PFSK-1 (cell line): Measurements from ENCODE around the gene GPR18.

Source experiments
- POLR2AphosphoS5 ChIP-seq: IDR thresholded peaks from 2 replicates; pipeline ENCODE4 v1.6.1; 2012; ENCODE audit warnings: low read depth, mild to moderate bottlenecking, control low read depth, low read length, moderate library complexity
- SIN3A ChIP-seq: IDR thresholded peaks from 2 replicates; pipeline ENCODE4 v1.6.1; 2012; ENCODE audit warnings: mild to moderate bottlenecking, low read length, moderate library complexity, borderline replicate concordance; ENCODE audit not compliant: insufficient read depth
- TAF1 ChIP-seq: IDR thresholded peaks from 2 replicates; pipeline ENCODE4 v1.6.1; 2012; ENCODE audit warnings: low read length, control low read depth, borderline replicate concordance; ENCODE audit not compliant: insufficient read depth
- TF ChIP-seq, protein P1 (sequence below), 2 experiments: IDR thresholded peaks; 2 replicates each; pipeline versions ENCODE4 v1.6.1 to v1.8.0; 2011 to 2012; ENCODE audit warnings: low read depth in 2 of 2, low read length in 2 of 2, control low read depth in 1 of 2, inconsistent platforms in 1 of 2, mild to moderate bottlenecking in 1 of 2, moderate library complexity in 1 of 2; ENCODE audit not compliant: insufficient read depth in 1 of 2

DNA sequence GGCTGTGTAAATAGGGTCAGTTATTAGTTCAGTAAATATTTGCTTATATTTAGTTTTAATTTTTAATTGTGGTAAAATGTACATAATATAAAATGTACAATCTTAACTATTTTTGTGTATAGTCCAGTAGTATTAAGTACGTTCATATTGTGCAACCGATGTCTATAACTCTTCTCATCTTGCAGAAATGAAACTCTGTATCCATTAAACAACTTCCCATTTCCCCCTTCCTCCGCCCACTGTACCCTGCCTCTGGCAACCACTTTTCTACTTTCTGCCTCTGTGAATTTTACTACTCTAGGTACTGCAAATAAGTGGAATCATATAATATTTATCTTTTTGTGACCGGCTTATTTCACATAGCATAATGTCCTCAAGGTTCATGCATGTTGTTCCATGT is 33.1 kb downstream of the GPR18 start:
- no peak for TF ChIP-seq POLR2AphosphoS5
- no peak for TF ChIP-seq SIN3A
- TF ChIP-seq, protein P1, sequence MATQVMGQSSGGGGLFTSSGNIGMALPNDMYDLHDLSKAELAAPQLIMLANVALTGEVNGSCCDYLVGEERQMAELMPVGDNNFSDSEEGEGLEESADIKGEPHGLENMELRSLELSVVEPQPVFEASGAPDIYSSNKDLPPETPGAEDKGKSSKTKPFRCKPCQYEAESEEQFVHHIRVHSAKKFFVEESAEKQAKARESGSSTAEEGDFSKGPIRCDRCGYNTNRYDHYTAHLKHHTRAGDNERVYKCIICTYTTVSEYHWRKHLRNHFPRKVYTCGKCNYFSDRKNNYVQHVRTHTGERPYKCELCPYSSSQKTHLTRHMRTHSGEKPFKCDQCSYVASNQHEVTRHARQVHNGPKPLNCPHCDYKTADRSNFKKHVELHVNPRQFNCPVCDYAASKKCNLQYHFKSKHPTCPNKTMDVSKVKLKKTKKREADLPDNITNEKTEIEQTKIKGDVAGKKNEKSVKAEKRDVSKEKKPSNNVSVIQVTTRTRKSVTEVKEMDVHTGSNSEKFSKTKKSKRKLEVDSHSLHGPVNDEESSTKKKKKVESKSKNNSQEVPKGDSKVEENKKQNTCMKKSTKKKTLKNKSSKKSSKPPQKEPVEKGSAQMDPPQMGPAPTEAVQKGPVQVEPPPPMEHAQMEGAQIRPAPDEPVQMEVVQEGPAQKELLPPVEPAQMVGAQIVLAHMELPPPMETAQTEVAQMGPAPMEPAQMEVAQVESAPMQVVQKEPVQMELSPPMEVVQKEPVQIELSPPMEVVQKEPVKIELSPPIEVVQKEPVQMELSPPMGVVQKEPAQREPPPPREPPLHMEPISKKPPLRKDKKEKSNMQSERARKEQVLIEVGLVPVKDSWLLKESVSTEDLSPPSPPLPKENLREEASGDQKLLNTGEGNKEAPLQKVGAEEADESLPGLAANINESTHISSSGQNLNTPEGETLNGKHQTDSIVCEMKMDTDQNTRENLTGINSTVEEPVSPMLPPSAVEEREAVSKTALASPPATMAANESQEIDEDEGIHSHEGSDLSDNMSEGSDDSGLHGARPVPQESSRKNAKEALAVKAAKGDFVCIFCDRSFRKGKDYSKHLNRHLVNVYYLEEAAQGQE (IDR thresholded peaks at IDR 0.05; ENCODE audit: insufficient read depth in 1 of 2, low read depth in 2 of 2, low read length in 2 of 2) = no peak
- no peak for TF ChIP-seq TAF1
